HG03439 (cell line): ENCODE measurements around the gene KCTD1.

ENCODE experiments used
- ATAC-seq: cut with Tn5 transposase; IDR thresholded peaks from one replicate; pipeline ENCODE4 v1.9.1; 2021; ENCODE audit warnings: mild to moderate bottlenecking, moderate library complexity; ENCODE audit not compliant: unreplicated experiment

The KCTD1 gene

DNA sequence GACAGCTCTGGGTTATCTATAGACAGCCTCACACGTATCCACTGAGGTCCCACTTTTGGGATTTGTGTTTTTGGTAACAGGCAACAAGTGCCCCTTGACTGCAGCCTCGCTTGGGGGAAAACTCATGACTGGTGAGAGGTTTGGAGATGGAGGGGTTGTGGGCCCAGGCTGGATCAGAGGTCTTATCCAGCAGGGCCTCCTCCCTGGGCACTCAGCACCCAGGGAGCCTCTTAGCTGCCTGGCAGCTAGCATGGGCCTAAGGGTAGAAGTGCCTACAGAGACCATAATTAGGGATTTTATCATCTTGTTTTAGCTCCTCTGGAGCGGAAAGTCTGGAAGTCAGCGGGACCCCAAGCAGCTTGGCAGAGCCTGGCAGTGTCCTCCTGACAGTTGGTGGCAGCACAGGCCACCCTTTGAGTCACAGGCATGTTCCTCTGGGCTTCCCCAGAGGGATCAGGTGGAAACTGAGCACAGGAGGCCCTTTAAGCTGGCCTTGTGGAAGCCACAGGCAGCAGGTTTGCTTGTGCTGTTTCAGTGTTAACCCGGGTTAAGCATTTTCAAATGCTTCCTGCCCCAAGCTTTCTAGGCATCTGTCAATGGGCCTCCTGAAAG, 143.1 kb downstream of the KCTD1 start:
- ATAC-seq: peak; percentile 64
